Activated CD4-positive, CD25-positive, alpha-beta regulatory T cell treated with anti-CD3 and anti-CD28 coated beads, Interleukin-2, amount 50 U/mL, for 72 hours (primary cell): ENCODE data around the gene GATAD2A.
"Not testable (repeated sequence)": the region's sequence is repeated elsewhere in the genome, so short reads cannot be mapped to it uniquely, and the experiment has no call there.

Source experiments
- DNase-seq: peaks from one replicate; pipeline ENCODE4 v3.0.0; 2021

The GATAD2A gene

GRCh38 chr19:19404879-19405860, at the start of gene GATAD2A:
TSS of gene GATAD2A (plus strand) at chr19:19405675. CDS start at chr19:19465346, 59,671 bp downstream.
- DNase-seq, result peak; percentile 92

GRCh38 chr19:19356500-19356899, 49.0 kb upstream of the GATAD2A start:
- DNase-seq, result no peak

GRCh38 chr19:19356901-19357566, 48.4 kb upstream of the GATAD2A start:
- no peak for DNase-seq

GRCh38 chr19:19361075-19361594, 44.3 kb upstream of the GATAD2A start:
- peak; percentile 73 for DNase-seq

GRCh38 chr19:19362075-19362474, 43.4 kb upstream of the GATAD2A start:
- DNase-seq, result no peak

- peak; percentile 77 for DNase-seq
Measured at GRCh38 chr19:19366434-19367396, 38.8 kb upstream of the GATAD2A start.

- DNase-seq, result no peak
Measured at GRCh38 chr19:19368087-19368486, 37.4 kb upstream of the GATAD2A start.

- no peak for DNase-seq
Measured at GRCh38 chr19:19371059-19371458, 34.4 kb upstream of the GATAD2A start.

GRCh38 chr19:19372656-19373416, 32.6 kb upstream of the GATAD2A start:
- peak; percentile 58 for DNase-seq

- no peak for DNase-seq
Measured at GRCh38 chr19:19379527-19379926, 25.9 kb upstream of the GATAD2A start.

- DNase-seq, result not testable (repeated sequence)
Measured at GRCh38 chr19:19380316-19380715, 25.2 kb upstream of the GATAD2A start.

GRCh38 chr19:19381007-19381926, 24.2 kb upstream of the GATAD2A start:
- no peak for DNase-seq

- no peak for DNase-seq
Measured at GRCh38 chr19:19382118-19382517, 23.4 kb upstream of the GATAD2A start.

GRCh38 chr19:19384486-19384885, 21.0 kb upstream of the GATAD2A start:
- DNase-seq, result no peak

GRCh38 chr19:19385131-19385895, 20.2 kb upstream of the GATAD2A start:
- peak; percentile 99 for DNase-seq

GRCh38 chr19:19385896-19386869, 19.3 kb upstream of the GATAD2A start:
- no peak for DNase-seq

GRCh38 chr19:19387108-19387507, 18.4 kb upstream of the GATAD2A start:
- DNase-seq, result no peak
